ENCODE measurements around the gene COL4A2.

Gene COL4A2

DNA sequence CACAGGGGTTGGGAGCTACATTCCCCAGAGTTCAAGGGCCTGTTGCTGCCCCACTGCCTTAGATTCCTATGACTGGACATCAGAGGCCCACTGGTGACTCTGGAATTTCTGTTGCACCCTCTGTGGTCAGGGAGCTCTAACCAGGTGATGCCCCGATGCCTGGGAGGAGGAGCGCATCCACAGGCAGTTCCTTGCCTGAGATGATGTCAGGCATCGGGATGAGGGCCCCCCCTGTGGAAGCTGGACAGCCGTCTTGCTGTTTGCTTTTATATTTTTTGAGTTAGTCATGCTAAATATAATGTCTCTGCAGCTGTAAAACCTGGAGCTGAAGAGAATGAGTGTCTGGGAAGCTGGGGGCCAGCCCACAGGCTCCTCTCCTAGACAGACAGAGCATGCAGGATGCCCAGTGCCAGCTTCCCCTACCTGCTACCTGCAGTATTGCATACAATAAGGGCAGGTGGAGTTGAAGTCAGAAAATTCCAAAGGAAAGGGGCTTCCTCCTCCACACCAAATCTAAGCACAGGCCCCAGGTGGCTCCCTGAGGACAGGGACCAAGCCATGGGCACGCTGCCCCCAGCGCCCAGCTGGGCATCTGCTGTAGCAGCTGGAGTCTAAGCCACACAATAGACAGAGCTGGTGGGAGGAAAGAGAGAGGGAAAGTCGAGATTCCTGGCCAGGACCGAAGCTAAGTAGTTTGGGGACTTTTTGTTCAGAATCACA is 16.2 kb downstream of the COL4A2 start:
- DNase-seq, result no peak

DNA sequence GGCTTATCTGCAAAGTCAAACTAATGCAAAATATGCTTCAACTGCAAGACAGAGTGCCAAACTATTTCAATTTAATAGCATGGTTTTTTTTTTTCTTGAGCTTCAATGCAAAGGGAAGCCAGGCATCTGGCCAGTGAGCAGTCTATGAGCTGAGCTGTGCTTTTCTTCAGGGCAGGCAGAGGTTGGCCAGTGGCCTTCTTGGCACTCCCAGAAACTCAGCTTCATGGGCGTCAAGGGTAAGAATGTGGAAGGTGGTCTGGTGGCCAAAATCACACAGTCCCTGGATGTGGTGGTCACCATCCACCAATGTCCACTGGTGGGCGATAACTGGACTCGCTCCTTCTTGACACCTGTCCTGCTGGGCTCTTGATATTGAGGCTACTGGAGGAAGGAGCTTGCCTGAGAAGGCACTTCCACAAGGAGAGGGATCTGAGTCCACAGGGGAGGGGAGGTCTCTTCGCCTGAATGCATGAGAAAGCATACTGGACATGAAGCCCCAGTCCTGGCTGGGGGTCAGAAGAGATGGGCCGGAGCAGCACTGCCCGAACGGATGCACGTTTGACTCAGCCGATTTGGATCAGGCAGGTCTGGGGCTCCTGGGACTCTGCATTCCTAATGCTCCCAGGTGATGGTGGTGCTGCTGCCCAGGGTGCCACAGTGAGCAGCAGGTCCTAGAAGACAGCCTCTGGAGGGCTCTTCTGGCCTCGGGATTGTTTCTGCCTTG is 17.1 kb downstream of the COL4A2 start:
- DNase-seq, result no peak

DNA sequence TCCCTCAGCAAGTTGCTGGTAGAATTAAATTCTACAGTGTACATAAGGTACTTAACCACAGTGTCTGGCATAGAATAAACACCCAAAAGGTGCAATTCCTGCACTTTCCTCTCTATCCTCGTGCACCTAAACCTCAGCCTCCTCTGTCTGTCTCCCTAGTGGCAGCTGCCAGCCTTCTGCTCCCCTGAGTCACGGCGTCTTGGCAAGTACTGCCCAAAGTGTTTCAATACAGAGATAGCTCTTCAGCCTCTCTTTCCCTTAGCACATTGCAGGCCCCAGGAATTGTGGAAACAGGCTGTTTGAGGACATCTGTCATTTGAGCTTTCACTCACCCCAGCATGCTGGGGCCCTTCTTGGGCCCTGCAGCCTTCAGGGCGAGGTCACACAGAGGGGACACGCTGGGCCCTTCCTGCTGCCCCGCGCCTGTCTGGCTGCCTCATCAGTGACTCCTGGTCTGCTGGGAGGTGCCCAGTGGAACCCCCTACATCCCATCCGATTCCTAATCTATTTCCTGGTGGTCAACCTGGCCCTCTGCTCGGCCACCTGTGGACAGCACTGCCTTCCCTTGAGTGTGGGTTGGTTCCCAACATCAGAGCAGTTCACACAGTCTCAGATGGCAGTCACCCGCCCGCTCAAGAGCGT is 19.3 kb downstream of the COL4A2 start:
- DNase-seq, result no peak

DNA sequence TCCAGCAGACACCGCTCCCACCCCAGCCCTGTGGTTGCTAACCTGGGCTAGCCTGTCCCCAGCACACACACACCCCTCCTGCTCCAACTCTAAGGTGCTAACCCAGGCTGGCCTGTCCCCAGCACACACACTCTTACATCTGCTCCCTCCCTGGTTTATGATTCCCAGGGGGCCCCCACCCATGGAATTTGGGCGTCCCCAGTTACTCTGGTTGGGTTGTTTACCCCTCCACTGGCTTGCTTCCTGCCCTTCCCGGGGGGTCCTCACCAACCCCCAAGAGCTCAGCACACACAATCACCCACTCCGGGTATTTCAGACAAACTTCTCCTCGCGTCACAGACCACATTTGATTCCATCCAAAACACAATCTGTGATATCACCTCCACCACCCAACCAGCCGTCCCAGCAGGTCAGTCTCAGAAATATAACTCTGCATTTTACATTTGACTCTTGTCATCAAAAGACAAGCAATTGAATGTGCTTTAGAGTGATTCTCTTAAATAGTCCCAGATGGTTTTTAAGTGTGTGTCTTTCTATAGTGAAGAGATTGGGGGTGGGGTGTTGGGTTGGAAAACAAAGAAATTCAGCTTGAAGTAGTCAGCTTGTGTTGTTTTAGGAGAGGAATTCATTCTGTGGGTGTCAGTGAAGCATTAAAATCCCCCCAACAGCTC is 20.1 kb downstream of the COL4A2 start:
- no peak for DNase-seq

DNA sequence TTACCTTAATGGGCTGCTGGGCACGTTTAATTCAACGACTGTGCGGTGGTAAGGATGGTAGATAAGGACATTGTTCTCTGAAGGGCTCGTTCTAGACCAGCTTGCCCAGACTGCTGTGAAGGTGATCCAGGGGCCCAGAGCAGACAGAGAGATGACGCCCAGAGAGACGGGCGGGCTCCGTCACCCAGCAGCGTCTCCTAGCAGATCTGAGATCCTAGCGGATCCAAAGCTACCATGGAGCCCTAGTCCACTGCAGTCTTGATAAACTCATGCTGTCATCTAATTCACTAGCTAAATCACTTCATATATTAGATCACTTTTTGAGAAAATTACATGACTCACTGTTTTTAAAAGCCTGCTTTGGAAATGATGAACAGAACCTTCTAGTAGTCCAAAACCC is 21.5 kb downstream of the COL4A2 start:
- DNase-seq, result no peak

DNA sequence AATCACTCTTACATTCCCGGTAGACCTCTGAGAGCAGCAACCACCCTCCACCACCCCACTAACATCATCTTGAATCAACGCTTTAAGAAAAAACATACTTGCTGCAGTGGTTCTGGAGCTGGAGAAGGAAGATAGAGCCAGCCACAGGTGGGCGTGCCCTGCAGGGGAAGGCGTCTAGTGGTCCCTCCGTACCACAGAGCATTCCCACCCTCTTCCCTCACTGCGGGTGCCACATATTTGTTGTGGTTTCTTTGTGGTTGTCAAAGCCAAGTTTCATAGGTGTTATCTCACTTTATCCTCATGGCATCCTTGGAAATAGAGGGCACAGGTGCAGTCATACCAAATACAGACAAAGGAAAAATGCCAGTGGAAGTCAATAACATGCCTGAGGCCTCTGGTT is 22.2 kb downstream of the COL4A2 start:
- DNase-seq, result no peak

DNA sequence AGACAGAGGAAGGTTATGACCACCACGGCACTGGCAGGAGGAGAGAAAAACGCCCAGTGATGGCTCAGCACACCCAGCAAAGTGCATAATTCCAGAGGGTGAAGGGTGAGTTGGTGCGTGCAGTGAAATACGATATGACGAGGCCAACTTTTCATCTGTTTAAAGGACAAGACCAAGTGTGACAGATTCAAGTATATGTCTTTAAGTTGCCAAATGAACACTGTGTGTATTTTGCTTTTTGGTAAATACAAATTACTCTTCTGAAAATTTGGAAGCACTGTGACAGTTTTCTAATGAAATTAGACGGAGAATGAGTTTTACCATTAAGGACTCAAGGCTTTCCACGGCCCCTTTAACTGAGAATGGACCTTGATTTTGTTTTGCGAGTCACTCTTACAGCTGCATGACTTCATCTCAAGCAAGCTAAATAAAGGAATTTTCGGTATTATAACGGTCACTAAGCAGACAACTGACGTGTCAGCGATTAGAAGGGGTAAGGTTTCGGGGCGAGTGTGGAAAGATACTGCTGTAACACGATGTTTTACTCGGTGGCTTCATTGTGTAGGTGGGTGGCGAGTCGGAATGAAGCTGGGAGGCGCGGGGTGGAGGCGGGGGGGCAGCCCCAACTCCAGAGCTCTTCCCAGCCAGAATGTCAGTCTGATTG is 22.8 kb downstream of the COL4A2 start:
- DNase-seq, result no peak

DNA sequence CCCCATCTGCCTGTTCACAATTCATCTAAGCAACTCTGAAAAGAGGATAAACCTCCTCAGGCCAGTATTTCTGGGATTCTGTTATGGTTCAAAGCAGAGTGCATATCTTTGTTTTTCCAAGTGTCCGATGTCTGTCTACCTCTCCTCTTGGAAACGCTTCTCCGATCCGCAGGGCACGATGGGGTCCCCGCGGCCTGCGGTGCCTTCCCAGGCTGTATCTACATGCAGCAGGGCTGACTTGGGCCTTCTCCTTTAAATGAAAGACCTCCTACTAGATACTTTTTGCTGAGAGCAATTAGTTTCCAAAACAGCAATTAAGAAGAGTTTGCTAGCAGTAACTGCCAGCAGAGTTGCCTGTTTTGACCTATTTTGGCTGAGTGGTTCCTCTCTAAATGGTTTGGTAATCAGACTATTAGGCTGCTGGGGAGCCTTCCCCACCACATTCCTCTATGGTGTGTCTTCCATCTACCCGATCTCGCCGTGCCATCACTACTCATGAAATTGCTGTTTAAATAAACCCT is 23.5 kb downstream of the COL4A2 start:
- no peak for DNase-seq

DNA sequence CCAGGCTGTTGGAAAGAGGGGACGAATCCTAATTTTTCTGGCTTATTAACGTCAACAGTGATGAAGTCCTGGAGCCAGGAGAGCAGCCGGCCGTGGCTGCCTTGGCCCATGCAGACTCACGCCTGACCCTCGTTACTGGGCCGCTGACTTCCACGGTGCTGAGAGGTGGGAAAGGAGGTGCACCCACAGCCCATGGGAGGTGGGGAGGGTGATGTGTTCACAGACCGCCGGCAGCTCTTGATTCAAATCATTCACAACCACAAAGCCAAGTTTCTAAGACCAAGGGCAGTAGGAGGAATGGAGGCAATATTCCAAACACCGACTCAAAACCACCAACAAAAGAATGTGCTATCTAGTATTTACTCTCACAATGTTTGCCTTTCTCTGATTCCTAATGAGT is 24.3 kb downstream of the COL4A2 start:
- no peak for DNase-seq

DNA sequence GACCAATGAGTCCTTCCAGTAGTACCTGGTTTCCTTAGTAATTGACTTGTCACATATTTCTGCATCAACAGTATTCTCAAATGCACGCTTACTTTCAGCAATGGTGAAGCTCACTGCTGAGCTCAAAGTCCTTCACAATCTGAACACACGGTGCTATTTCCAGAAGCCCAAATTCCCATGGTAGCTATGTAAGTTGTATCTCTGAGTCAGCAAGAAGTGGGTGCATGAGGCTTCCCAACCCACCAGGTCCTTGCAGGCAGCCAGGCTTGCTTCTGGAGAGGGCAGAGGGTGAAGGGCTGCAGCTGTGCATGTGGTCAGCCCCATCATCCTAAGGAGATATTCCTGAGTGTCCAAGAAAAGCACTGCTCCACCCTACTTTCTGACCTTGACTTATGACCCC is 25.7 kb downstream of the COL4A2 start:
- DNase-seq, result no peak

DNA sequence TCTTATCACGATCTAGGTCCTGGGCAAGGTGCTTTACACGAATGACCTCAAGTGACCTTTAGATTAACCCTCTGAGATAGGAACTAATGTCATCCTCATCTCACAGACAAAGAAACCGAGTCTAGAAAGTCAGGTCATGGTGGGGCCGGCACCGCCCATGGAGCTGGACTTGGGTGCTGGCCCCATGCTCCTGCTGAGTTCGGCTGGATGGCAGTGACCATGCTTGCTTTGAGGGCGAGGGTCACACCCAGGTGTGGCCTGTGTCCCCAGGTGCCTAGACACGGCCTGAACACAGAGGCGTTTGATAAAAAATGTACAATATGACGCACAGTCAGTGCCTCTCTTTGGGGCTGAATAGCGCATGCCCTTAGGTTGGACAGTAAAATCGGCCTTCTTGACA is 26.8 kb downstream of the COL4A2 start:
- DNase-seq, result no peak

DNA sequence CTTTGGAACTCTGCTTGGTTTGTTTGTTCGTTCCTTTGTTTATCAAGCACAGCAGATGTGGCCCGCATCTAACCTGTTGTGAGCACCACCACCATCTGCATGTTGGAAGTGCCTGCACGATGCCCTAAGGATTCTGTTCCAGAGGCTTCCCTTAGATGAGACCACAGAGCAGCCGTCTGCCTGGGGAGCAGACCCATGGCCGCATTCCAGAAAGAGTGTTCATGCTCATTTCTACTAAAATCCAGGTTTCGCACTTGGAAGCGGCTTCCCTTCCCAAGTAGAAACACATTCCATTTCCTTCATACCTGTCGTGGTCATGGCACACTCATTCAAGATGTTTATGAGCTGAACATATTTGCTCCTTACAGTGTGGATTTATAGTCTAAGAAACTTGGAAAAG is 27.2 kb downstream of the COL4A2 start:
- no peak for DNase-seq

DNA sequence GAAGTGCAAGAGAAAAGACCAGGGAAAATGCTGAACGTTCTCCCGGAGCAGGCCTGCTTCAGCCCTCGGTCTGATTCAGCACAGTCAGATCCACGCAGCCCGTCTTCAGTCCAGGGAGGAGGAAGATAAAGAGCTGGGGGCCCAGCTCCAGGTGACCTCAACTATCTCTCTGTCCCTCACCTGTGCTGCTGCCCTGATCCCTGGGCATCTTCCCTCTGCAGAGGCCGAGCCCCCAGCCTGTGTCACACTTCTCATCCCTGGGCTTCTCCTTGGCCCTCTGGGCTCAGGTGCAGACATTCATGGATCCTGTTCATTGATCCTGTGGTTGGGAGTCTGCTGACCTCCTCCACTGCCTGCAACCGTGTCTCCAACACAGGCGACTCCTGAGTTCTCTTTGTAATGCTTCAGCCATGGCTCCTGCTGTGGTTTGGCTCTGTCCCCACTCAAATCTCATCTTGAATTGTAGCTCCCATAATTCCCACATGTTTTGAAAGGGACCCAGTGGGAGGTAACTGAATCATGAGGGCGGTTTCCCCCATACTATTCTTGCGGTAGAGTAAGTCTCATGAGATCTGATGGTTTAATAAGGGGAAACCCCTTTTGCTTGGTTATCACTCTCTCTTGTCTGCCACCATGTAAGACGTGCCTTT is 27.9 kb downstream of the COL4A2 start:
- no peak for DNase-seq

DNA sequence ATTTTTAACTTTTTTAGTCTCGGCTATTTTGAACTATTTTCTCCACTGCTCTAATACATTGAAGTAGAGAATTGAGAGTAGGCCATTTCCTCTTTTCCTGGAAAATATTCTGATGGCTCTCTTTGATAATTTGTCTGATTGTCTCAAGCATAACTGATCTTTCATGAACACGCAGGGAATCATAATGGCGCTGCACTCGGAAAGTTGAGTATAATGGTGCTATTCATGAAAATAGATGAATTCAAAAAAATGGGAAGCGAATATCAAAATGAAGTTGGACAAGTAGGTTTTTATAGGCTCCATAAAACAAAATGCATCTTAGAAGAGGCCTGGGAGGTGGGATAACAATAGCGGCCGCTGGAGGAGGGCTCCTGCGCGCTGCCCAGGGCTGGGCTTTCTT is 29.0 kb downstream of the COL4A2 start:
- no peak for DNase-seq

DNA sequence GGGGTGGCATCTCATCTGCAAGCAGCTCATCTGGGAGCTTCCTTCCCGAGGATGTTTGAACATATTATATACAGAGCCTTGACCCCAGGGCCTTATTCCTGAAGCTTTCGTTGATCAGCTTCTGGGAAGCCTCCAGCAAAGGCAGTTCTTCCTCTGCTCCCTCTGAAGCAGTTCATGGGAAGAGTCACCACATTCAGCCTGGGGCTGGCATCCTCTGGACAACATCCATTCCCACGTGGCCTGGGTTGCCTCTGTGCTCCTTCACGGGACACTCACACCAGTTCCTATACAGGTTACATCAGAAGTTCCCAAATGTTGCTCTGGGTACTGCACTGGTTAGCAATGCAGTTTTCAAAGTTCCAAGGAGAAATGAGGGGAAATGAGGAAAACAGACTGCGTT is 29.6 kb downstream of the COL4A2 start:
- DNase-seq, result no peak

DNA sequence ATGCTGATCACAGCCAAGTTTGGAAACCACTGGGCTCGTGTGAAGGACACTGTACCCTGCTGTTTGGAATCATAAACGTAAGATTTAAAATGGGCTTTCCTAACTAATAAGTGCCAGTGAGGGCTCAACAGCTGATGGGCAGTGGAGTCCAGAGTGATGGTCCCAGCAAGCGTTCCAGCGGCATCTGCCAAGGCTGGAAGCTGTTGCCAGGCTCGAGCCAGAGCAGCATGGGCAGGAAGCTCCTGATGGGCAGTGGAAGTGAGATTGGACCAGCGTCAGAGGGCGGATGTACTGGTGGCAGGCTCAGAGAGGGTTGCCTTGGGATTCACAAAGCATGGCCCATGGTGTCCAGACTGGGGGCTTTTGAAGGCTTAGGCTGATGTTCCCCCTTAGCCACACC is 30.2 kb downstream of the COL4A2 start:
- DNase-seq, result no peak

DNA sequence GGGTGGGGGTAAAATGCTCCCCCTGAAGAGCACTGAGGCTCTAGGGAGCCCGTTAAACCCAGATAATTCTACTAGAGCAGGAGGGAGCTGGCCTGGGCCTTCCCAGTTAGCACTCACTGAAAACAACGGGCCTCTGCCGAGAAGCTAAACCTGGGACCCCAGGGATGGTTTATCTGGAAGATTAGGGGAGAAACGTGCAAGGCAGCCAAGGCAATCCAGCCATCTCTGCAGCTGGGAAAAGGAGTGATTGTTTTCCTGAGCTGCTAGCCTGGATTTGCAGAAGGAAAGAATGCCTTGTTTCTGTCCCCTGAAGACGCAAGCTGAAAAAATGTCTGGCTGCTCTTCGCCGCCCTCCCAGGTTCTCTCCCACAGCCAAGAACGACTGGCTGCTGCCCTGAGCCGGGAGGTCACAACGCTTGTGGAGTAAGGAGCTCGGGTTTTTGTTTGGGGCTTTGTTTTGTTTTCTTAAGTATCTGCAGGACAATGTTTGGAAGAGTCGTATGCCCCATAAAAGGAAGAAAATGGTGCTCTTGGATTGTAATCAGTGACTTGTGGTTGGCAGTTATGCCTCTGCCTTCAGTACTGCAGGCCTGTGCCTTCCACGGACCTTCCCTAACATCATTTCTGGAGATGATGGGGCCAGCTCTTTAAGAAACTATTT is 31.5 kb downstream of the COL4A2 start:
- DNase-seq, result no peak

DNA sequence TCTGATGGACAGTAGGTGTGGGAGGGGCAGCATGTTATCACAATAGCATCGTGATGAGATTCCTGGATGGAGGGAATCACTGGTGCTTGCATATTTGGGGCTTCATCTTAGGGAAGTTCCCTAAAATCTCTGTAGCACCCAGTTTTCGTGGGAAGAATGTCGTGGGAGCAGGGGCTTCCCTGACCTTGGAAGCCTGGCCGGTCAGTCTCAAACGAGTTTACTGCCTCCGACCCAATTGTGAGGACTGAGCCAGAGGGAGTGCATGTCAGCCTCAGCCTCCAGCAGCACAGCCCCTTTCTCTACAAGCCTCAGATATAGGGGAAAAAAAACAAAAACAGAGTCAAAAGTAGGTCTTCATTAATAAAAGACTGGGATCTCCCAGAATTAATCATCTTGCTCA is 32.2 kb downstream of the COL4A2 start:
- DNase-seq, result no peak

DNA sequence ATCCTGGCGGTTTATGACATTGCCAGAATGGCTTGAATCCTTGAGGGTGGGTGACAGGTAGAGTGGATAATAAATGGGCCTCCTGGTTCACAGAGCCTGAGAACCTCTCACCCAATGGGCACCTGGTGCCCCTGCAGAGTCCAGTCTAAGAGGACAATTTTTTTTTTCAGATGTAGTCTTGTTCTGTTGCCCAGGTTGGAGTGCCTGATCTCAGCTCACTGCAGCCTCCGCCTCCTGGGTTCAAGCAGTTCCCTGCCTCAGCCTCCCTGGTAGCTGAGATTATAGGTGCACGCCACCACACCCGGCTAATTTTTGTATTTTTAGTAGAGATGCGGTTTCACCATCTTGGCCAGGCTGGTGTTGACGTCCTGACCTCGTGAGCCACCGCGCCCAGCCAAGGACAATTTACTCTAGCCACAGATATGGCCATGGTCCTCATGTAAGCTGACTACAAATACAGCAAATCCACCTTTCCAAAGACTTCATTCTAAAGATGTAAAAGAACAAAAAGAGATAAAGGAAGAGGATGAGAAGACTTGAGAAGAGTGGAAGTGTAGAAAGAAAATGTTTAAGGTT is 33.0 kb downstream of the COL4A2 start:
- DNase-seq, result no peak

DNA sequence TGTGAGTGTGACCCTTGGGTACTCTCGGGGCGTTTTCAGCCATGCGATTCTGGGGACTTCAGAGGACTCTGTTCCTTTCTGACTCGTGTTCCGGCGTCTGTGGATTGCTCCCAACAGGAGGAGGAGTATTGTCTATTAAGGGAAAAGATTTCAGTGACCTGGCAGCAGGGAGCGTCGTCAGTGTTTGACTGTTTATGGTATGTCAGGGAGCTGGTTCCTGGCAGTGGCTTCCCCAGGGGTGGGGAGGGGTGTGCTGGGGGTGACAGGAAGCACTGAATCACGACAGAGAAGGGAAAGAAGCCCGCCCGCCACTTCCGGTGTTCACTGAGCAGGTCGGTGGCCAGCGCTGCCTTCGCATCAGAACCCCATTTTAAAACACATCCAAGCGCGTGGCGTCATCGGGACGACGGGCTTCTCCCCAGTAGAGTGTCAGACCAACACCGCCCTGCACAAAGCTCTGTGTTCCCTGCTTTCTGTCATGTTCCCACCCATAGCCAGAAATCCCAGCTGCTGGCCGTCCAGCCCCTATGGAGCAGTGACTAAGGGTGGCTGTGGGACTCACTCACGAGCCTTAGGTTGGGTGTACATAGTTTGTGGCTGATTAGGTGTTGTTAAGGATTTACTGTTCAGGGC is 33.8 kb downstream of the COL4A2 start:
- no peak for DNase-seq

Data from SIG-M5 (cell line).